Activated CD8-positive, alpha-beta memory T cell treated with anti-CD3 and anti-CD28 coated beads for 24 hours (primary cell): ENCODE measurements around the gene DSCAM.

Source experiments
- DNase-seq: peaks from one replicate; pipeline ENCODE4 v3.0.0-alpha.2; 2020

The DSCAM gene

DNA sequence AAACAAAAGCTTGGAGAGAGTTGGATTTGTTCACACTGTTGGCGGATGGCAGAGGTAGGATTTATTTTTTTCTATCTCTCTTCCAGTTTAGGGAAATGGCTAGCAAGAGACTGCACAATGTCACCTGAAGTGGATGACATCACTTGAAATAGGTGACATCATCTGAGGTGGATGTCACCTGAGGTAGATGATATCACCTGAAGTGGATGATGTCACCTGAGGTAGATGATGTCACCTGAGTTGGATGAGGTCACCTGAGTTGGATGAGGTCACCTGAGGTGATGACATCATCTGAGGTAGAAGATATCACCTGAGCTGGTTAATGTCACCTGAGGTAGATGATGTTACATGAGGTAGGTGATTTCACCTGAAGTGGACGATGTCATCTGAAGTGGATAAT is 413.4 kb downstream of the DSCAM start:
- DNase-seq, result no peak

DNA sequence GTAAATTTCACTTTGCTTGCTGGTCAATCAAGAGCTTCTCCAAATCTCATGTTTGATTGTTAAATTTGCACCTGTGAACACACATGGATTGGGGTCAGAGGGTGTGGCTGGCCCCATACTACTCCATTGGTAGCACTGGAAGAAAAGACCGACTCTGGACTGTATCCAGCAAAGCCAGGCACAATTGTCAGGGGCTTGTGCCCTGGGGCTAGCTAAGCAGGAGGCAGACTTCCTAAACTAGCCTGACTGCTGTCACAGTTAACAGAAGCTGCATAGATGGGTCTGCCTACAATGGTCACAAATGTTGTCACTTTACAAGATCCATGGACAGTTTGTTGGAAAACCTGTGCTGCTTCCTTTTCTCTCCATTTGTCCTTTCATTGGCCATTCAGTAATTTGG is 421.0 kb downstream of the DSCAM start:
- DNase-seq, result no peak

DNA sequence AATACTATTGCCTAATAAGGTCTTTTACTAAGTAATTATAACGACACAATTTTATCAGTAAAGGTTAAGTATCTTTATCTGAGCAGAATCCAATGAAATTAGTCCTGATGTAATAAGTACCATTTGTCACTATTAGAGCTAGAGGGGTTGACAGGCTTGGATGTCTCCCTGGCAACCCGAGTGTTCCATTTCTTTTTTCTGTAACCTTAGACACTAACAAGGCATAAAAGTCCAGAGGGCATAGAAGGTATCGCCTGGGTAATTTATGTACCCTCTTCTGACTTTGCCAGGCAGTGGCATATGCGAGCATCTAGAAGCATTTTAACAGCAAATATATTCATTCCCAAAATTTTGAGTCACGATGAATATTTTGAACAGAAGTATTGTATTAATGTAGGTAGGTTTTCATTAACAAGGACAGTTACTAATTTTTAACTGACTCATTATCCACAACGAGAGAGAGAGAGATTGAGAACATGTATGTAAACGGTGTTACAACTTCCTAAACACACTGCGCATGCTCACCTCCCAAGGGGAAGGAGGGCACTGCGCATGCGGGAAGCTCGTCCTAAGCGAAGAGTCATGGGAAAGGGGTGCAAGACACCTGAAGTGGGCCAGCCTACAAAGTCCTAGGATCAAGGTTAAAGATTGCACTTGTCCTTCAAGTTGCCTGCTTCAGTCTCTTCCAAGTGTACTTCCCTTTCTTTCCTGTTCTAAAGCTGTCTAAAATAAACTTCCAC is 423.9 kb downstream of the DSCAM start:
- no peak for DNase-seq

DNA sequence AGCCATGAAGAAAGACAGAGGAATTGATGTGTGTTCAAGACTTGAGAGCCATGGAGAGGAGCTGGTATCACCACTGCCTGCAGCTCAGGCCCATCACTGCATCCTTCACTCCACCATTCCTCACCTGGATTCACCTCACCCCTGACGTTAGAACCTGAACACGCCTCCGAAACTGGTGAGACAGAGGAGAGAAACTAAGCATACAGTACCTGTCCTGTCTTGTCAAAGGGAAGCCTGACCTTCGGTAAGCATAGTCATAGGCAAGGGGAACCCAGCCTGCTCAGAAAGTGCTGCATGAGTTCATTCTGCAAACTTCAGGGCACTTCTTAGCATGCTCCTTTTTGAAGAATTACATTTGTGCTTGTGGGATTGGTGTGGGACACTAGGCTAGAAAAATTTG is 425.8 kb downstream of the DSCAM start:
- DNase-seq, result no peak

DNA sequence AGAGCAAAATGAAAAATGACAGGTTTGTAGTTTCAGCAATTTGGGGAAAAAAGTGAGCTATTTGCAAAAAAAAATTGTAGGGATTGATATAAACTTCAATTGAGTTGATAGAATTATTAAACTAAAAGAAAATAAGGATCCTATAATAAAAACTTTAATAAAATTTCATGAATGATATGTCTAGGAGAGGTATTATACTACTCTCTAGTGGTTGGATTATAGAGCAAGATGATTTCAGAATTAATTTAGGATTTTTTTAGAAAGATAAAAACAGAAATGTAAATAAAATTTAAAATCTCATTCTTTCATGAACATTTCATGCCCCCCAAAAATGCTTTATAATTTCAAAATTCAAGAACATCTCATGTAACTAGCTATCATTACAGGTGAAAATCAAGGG is 430.4 kb downstream of the DSCAM start:
- DNase-seq, result no peak

DNA sequence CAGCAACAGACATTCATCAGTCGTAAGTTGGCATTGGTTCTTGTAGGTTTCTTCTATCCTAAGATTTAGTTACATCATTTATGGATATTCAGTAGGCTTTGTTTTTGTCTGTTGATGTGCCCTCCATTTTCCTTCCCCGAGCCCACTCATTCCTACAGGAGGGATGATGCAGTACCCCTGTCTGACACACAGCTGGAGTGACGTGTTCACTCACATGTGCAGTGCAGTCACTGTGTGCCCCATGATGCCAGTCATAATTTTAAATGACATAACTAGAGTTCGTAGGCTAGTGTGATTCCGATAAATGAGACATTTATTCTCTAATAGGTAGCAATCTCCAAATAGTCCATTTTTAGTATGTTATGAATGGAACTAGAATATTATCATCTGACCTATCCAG is 438.4 kb downstream of the DSCAM start:
- DNase-seq, result no peak

DNA sequence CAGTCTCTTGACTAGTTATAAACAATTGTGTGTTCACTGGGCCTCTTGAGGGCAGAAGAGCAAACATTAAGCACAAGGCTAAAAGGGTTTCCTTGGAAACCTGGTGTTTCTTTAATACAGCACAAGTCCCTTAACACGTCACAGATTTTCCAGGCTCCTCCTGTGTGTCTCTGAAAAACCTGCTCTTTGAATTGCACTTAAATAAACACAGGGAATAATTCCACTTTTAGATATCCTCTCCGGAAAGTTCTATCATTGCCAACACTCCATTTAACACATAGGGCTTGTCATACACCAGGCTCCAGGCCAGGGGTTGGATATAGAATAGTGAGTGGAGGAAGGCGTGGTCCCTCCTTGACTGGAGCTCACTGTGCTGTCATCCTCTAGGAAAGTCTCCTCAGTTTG is 442.6 kb downstream of the DSCAM start:
- DNase-seq, result no peak

DNA sequence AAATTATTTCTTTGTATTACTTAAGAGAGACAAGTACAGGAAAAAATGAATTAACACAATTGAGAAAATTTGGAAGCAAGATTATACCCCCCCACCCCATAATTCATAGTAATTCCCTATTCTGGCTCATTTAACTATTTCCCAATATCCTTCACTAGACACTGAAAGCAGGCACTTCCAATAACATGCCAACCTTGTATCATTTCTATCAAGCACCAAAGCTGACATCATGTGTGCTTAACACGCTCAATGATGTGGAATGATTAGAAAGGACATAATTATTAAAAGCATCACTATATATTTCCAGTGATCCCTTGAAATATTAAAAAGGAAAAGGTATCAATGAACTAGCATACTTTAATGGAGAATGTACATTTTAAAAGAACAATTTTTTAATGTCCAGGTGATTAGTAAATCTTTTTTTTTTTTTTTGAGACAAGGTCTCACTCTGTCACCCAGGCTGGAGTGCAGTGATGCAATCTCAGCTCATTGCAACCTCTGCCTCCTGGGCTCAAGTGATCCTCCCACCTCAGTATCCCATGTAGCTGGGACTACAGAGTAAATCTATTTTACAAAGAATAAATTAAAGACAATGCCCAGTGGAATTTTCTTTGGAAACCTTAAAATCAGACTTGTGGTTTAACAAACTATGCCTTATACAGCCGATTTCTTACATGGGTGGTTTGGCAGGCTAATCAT is 443.9 kb downstream of the DSCAM start:
- no peak for DNase-seq

DNA sequence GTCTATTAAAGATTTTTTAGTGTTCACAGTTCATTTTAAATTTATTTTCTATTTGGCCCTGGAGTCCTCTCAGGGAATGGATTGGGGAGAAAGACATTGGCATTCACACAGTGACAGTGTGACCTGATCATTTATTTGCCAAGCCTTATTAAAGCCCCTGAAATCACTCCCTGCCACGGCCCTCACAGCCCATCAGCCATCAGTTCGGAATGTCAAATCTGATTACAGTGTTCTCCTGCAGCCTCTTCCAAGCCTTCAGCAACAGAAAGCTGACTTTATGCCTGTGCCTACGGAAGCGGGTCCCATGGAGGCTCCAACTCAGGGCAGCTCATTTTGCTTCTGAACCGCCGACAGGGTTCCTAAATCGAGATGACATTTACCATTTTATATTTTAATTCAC is 451.2 kb downstream of the DSCAM start:
- DNase-seq, result no peak

DNA sequence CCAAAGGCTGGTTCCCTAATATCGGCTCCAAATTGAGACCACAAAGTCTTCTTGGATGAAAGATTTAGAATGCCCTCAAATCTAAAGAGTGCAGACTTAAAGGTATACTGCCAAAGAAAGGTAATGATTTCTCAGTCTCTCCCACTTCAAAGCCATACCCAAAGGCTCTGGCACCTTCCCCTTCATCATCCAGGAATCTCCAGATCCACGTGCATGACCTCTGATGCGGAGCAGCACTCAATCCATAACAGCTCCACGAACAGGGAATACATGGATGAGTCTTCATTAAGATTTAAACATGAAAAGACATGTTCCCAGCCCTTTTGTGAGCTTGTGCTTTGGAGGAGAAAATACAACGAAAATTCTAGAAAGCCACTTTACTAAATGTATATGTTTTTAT is 453.9 kb downstream of the DSCAM start:
- no peak for DNase-seq

DNA sequence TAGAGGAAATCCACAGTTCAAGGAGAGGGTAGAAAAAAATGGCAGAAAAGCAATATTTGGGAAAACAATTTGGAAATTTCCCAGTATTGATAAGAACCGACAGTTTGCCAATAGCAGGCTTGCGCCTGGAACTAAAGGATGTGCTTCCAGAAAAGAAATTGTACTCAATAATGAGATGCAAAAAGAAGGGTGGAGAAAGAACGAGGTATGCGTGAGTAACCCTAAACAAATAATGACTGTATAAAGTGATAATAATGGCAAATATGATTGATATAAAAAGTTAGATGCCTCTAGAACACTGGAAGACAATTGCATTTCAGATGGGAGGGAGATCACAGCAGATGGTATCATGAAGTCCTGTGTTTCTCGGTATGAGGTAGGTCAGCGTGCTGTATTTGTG is 458.9 kb downstream of the DSCAM start:
- DNase-seq, result no peak

DNA sequence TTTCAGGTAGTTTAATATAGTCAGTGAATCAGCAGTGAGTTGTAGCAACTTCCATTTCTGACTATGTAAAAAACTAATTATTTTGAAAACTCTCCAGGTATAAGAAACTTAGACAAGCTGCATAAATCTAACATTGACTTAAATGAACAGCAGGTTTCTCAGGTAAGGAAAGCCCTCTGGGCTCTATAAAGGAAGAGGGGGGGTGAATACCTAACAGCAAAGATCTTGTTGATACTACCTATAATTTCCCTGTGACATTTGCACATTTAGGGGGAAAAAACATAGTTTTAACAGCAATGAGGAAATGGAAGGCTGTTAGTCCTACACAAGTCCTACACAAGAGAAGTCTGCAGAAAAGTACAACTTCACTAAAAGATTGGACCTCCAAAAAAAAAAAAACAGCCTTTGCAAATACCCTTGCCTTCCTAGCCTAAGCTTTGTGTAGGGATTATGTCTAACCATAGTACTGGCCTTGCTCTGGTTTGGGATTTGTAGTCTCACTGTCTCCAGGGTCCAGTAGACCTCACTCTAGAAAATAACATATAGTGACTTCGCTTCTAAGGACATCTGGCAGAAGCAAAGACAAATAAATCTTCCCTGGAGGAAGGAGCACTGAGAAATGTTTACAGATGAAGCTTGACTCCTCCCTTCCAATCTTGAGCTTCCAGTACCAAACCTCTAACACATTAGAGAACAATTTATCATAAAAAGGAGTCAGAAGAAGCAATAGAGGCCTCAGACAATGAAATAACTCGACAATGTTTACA is 459.8 kb downstream of the DSCAM start:
- DNase-seq, result no peak

DNA sequence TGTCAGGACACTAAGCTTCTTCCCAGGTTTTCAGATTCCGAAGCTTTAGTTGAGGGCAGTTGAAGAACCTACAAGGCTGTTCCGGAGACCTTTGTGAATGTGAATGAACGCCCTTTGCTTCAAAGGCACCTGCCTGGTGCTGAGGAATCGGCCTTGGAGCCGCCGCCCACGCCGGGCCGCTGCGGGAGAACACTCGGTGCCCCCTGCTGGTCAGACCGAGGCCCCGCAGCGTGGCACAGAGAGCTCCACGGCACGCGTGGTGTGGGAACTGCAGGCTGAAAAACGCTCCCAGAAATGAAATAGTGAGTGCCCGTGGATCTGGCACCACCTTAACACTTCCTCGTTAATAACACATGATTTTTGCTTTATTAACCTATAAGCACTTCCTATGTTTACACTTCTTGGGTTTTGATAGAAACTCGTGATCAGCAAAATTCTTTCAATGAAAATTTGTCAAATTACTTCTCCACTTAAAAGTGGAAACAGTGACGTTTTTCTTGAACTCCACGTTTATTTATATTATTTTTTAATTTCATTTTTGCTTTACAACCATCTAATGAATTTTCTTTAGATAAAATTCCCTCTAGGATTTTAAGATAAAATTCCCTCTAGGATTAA is 460.6 kb downstream of the DSCAM start:
- DNase-seq, result no peak

DNA sequence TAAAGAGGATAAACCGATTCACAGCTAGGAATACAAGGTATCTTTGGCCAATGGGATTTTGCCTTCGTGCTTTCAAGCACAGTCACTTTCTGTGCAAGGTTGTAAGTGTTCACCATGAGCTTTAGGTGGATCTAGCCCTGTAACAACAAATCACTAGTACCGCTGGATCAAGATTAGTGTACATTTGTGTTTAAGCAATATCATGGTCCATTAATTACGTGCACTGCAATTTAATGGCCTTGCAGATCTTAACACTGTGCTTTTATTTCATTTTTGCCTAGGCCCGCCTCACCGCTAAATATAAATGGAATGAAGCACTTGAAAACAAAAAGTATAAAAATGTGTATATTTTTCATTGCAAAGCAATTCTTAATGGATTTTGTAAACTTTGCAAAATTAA is 461.1 kb downstream of the DSCAM start:
- no peak for DNase-seq

DNA sequence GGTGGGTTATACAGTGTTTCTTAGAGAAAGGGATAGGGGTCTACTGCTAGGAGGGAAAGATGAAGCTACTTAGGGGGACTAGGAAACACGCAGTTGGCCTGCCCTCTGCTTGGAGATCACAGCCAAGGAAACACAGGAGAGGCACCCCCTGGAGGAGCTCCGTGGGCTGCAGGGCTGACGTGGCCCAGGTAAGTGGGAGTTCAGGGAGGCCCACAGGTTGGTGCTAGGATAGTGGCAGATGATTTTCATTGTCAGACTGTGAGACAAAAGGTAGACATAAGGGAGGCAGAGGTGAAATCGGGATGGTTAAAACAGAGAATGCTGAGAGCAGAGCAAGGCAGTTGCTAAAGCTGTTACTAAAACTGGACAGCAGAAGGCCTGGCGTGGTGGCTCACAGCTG is 463.0 kb downstream of the DSCAM start:
- no peak for DNase-seq

DNA sequence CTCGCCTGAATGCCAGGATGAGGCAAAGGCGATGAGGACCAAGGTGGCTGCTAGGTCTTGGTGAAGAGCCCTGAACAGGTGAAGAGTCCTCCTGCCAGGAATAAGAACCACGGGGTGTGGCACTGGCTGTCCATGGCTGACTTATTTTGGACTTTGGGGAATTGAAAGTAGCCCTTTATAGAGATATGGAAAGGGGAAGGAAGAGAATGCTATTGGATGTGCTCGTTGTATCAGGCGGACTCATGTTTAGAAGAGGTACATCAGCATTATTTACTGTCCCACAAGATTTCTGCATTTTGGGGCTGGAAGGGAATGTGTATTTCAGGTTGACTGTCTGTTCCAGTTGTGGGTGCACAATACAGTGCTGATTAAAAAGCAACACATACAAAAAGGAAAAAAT is 465.8 kb downstream of the DSCAM start:
- no peak for DNase-seq

DNA sequence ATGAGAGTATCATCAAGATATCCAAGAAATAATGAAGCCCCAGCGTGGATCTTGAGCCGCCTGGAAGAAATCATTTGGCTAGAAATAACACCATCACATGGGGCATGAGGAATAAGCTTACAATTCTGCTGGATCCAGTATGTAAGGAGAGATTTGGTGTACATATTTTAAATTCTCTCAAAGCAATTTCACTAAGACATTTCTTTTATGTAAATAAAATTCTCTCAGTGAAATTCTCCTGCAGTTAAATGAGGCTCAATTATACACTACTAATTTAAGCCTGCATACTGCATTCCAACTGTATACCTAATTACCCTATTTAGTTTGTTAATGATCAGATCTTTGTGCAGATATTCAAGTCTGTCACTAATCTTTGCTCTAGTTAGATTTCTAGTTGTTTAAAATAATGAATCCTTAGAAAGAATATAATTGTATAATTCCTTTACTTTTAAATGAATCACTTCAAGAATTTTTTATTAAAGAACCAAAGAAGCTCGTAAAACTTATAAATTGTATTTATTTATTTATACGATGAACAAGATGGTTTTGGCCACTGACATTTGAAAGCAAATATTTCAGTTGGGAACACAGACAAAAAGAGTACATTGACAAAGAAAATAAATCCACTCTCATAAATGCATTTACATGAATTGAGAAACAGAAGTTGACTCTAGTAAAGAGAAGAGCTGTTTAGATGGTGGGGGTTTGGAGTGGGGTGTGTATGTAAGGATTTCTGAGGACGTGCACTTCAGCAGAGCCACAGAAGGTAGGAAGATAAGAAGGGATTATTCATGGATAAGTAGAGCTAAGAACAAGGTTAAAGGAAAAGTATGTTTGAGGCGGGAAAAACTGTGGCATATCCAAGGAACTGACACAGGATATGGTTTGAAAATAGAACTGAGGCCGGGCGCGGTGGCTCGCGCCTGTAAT is 466.8 kb downstream of the DSCAM start:
- no peak for DNase-seq

DNA sequence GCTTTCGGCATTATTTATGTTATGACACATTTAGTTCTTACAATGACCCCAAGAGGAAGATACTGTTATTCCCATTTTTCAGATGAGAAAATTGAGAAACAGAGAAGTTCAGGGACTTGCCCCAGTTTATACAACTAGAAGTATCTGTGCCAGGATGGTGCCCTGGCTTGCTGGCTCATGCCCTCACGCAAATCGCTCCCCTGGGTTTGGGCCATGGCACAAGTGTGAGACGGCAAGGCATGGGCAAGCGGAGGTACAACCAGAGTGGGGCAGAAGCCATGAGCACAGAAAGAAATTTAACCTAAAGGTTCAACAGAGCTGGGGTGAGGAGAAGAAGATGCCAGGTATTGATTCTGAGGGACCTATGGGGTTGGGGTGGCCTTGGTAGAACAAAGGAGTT is 469.8 kb downstream of the DSCAM start:
- DNase-seq, result no peak

DNA sequence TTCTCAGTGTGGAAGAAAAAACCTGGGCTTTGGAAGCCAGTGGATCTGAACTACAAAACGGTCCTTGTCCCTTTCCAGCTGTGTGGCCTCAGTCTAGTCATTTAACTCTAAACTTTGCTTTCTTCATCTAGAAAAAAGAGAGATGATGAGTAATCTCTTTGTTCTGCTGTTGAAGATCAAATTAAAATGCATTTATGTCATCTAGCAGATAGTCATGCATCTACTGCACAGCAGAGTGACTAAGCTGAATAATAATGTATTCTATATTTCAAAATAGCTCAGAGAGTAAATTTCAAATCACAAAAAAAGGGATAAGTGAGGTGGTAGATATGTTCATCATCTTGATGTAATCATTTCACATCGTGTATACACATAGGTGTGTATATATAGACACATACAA is 473.2 kb downstream of the DSCAM start:
- DNase-seq, result no peak

DNA sequence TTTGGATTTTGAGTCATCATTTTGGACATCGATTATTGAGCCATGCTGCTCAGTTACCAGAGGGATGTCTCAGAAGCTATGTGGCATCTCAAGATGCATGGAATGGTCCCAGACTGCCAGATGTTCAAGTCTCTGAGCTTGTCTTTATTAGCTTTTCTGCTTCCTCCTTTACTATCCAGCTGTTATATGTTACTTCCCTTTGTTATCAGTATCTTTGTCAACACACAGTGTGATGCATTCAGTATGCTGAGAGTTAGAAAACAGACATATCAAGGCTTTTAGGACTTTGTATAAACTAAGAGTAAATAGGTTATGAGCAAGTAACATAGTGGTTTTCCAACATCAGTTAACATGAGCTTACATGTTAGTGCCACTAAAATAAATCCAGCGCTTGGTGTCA is 474.5 kb downstream of the DSCAM start:
- DNase-seq, result no peak

DNA sequence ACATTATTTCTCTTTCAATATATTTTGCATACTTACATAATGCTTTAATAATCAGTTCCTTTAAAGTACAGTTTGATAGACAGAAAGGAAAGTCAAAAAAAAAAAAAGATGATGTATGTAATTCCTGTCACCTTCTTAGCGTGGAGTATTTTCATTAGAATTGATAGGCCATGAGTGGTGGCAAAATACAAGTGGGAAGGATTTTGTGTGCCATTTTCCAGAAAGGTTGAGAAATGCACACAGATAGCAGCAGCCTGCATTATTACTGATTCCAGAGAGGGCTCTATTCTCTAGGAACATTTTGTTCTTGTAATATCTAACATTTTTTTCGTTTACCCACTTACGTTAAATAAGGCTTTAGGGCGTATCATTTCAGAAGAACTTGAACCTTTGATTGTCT is 475.6 kb downstream of the DSCAM start:
- DNase-seq, result no peak

DNA sequence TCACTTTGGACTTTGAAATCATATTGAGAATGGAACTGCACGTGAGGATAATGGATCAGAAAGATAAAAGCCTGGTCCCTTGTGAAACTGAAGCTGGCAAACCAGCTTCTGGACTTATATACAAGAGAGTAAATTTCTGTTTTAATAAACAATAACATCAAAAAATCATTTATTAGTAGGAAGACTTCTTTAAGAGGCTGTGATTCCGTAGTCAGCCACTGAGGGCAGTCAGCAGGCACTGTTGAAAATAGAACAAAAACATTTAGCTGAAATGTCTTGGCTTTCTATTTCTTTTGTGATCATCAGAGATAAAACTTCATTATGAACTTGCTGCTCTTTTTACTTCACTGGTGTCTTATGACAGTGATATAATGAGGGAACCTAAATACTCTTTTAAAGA is 490.3 kb downstream of the DSCAM start:
- no peak for DNase-seq

DNA sequence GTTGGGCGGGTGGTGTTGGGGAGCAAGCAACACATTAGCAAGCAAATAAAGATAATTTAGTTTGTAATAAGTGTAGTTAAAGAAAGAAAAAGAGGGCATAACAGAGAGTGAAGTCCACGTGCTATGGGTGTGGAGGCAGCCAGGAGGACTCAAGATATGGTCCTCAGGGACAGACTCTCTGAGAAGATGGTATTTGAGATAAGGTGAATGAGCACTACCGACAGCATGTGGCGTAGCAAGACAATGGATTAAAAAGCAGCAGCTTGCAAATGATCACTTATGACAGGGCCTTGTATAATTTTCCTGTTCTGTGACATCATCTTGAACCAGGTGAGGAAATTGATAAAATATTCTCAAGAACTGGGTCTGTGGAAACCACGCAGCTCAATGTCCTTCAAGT is 491.9 kb downstream of the DSCAM start:
- DNase-seq, result no peak
